Nephron (organoid): ENCODE measurements around the gene CSGALNACT2.

Experiments
- H3K27ac Mint-ChIP-seq, 3 experiments: 2 replicates each; pipeline ENCODE4 v1.8.0; 2020; ENCODE audit warnings: mixed read lengths in 3 of 3, mild to moderate bottlenecking in 2 of 3, moderate library complexity in 1 of 3
- H3K27me3 Mint-ChIP-seq: 2 replicates; pipeline ENCODE4 v1.8.0; 2021; ENCODE audit warnings: low read depth, mild to moderate bottlenecking, moderate library complexity, mixed read lengths
- H3K36me3 Mint-ChIP-seq: 2 replicates; pipeline ENCODE4 v1.8.0; 2020; ENCODE audit warnings: low read depth, mixed read lengths
- H3K4me1 Mint-ChIP-seq: 2 replicates; pipeline ENCODE4 v1.8.0; 2020; ENCODE audit warnings: mixed read lengths
- H3K4me3 Mint-ChIP-seq, 3 experiments: 2 replicates each; pipeline ENCODE4 v1.8.0; 2020; ENCODE audit warnings: mild to moderate bottlenecking in 3 of 3, mixed read lengths in 3 of 3, moderate library complexity in 2 of 3
- H3K9me3 Mint-ChIP-seq: 2 replicates; pipeline ENCODE4 v1.8.0; 2020; ENCODE audit warnings: mixed read lengths
- TF ChIP-seq, protein P1 (sequence below), 3 experiments: fragments of 200-600 bp; sonication (generic); IDR thresholded peaks; one replicate each; pipeline ENCODE4 v1.5.0; 2021; ENCODE audit warnings: antibody characterized with exemption in 3 of 3; ENCODE audit not compliant: unreplicated experiment in 3 of 3

The CSGALNACT2 gene

DNA sequence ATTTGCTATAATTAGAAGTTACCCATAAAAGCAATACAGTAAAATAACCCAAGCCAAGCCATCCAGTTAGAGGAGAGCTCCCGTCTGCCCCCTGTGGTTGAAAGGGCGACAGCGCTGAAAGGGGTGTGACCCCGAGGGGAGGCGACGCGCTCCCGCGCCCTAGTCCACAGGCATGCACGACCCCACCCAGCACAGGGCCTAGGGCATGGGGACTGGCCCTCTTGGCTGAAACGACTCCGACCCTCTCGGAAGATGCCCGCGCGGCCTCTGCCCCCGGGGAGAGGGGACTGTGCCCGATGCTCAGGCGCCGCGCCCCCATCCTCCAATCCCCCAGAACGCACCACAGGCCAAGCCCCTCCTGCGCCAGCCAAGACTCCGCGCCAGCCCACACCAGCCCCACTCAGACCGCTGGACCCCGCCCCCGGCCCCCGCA is 64.0 kb downstream of the CSGALNACT2 start:
- Mint-ChIP-seq H3K9me3 (no peaks in the 10 kb centered on the region), H3K4me1 (no peaks in the 10 kb centered on the region), H3K27ac (no peak overlapping the region), H3K4me3 (peak overlapping the region; percentile 72 to 76 (median 74)), H3K36me3 (no peaks in the 10 kb centered on the region), H3K27me3 (peaks cover 3% of the 10 kb centered on the region)
- TF ChIP-seq, protein P1, sequence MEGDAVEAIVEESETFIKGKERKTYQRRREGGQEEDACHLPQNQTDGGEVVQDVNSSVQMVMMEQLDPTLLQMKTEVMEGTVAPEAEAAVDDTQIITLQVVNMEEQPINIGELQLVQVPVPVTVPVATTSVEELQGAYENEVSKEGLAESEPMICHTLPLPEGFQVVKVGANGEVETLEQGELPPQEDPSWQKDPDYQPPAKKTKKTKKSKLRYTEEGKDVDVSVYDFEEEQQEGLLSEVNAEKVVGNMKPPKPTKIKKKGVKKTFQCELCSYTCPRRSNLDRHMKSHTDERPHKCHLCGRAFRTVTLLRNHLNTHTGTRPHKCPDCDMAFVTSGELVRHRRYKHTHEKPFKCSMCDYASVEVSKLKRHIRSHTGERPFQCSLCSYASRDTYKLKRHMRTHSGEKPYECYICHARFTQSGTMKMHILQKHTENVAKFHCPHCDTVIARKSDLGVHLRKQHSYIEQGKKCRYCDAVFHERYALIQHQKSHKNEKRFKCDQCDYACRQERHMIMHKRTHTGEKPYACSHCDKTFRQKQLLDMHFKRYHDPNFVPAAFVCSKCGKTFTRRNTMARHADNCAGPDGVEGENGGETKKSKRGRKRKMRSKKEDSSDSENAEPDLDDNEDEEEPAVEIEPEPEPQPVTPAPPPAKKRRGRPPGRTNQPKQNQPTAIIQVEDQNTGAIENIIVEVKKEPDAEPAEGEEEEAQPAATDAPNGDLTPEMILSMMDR (IDR thresholded peaks at IDR 0.05; ENCODE audit: unreplicated experiment in 3 of 3) = peak; percentile 48 to 60 (median 49)

DNA sequence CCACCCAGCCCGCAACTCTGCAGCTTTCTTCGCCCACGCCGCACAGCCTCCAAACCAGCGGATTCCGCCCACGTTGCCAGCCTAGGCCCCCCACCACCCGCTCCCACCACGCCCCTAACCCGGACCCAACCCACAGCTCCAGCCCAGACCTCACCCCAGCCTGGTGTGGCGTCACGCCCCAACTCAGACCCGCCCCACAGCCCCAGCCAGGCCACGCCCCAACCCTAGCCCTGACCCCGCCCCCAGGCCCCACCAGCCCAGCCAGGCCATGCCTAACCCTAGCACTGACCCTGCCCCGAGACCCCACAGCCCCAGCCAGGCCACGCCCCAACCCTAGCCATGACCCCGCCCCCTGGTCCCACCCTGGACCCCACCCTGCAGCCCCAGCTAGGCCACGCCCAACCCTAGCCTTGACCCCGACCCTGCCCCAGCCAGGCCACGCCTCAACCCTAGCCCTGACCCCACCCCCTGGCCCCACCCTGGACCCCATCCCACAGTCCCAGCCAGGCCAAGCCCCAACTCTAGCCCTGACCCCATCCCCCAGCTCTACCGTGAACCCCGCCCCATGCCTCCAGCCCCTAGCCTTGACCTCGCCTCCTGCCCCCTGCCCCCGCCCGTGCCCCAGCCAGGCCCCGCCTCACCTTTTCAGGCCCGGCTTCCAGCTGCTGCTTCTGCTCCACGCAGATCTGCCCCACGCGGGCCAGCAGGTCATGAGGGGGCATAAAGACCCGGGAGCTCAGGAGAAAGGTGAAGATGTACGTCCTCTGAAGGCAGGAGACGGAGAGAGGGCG is 64.6 kb downstream of the CSGALNACT2 start:
- TF ChIP-seq, protein P1 (IDR thresholded peaks at IDR 0.05; ENCODE audit: unreplicated experiment in 3 of 3) = no peak
- Mint-ChIP-seq H3K9me3 (no peaks in the 10 kb centered on the region), H3K27ac (no peak overlapping the region), H3K4me1 (no peaks in the 10 kb centered on the region), H3K27me3 (peaks cover 3% of the 10 kb centered on the region), H3K4me3 (peak overlapping the region in 1 of 3 experiments; percentile 76), H3K36me3 (no peaks in the 10 kb centered on the region)

DNA sequence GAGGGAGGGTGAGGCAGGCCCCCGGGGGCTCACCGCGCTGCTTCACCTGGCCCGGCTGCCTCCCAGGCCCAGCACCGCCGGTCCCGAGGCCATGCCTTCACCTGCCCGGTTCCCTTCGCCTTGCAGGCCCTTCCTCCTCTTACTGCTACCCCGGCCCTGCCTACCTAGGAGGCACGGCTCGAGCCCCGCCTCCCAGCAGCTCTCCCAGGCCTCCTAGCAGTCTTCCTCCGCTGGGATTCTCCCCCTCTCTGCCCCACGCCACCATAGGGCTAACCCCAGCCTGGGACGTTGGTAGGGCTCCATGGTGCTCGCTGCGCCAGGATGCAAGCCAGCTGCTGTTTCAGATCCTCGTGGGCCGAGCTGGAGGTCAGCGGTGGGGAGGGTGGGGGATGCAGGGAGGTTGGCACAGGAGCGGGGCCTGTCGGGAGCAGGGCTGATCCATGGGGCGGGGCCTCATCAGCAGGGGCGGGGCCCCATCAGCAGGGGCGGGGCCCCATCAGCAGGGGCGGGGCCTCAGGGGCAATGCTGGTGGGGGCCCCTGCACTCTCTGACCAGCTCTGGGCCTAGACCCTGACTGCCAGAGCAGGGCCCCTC is 65.3 kb downstream of the CSGALNACT2 start:
- TF ChIP-seq, protein P1 (IDR thresholded peaks at IDR 0.05; ENCODE audit: unreplicated experiment in 3 of 3) = no peak
- Mint-ChIP-seq H3K4me3 (peak overlapping the region in 2 of 3 experiments; percentile 40 to 44), H3K27me3 (no peaks in the 10 kb centered on the region), H3K9me3 (no peaks in the 10 kb centered on the region), H3K27ac (no peak overlapping the region), H3K4me1 (no peaks in the 10 kb centered on the region), H3K36me3 (no peaks in the 10 kb centered on the region)

DNA sequence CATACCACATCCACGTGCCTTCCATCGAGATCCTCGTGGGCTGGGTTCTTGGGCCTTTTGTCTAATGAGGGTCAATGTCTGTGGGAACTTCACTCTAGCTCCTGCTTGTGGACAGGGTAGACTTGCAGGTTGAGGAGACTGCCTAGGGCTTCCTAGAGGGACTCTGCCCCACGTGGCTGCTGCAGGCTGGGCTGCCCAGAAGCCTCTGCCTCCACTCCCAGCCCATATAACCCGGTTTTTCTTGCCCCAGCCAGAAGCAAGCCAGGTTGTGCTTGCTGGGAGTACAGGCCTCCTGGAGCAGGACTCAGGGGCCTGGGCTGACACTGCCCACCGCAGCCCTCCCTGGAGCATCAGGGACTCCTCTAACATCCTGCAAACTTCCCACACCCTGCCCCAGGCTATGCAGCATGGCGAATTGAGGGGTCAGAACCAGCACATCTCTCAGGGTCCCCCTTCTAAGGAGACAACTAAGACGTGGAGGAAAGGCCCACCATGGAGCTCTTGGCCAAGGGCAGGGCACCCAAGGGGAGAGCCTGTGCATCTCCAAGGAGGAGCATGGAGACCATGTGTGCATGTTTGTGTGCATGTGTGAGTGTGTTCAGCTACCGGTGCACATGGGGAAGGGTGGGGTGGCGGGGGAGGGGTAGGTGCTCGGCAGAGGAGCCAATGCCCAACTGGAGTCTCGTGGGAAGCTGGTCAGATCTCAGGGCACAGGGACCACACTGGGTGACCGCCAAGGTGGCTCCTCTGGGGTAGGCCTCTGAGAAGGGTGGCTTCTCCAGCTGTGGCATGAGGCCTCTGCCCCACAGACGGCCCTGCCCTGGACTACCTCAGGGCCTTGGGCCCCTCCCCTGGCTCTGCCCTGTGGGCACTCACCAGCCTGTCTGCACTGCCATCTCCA is 66.0 kb downstream of the CSGALNACT2 start:
- Mint-ChIP-seq H3K27me3 (no peaks in the 10 kb centered on the region), H3K4me1 (no peaks in the 10 kb centered on the region), H3K27ac (no peak overlapping the region), H3K36me3 (no peaks in the 10 kb centered on the region), H3K4me3 (peak overlapping the region in 1 of 3 experiments; percentile 48), H3K9me3 (no peaks in the 10 kb centered on the region)
- TF ChIP-seq, protein P1 (IDR thresholded peaks at IDR 0.05; ENCODE audit: unreplicated experiment in 3 of 3) = no peak

DNA sequence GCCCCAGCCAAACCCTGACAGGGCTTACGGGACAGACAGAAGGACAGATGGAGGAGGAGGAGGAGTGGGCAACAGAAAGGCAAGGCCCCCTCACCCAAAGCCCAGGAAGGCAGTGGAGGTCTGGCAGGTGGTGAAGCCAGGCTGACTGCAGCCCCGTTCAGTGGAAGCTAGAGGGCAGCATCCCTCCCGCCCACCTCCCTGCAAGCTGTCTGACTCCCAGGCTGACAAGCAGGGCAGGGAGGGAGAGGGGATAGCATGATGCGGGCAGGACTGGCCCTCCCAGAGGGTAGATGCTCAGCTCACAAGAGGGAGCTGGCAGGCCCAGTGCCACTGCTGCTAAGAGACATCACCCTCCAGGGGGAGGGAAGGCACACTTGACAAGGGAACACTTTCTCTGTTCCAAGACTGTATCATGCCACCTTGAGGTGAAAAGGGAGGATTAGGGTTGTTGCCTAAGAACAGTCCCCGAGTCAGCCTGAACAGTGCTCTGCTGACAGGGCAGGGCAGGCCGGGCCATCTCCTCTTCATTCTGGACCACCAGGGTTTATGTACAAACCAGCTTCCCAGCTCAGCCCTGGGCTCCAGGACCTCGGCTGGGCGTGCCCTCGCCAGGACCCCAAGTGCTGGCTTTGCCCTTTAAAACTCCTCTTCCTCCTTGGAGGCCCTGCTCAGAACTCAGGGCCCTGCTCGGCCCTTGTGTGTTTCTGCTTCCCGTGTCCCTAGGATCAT is 66.9 kb downstream of the CSGALNACT2 start:
- Mint-ChIP-seq H3K4me1 (no peaks in the 10 kb centered on the region), H3K27me3 (no peaks in the 10 kb centered on the region), H3K4me3 (no peak overlapping the region), H3K9me3 (no peaks in the 10 kb centered on the region), H3K36me3 (no peaks in the 10 kb centered on the region), H3K27ac (no peak overlapping the region)
- TF ChIP-seq, protein P1 (IDR thresholded peaks at IDR 0.05; ENCODE audit: unreplicated experiment in 3 of 3) = peak; percentile 73 to 77 (median 74)
